ENCODE data around the gene COL15A1.
A peak's percentile ranks its signal among the peaks of the same experiment; 100 is the strongest.
"Not testable (repeated sequence)": the region's sequence is repeated elsewhere in the genome, so short reads cannot be mapped to it uniquely, and the experiment has no call there.

COL15A1 gene

DNA sequence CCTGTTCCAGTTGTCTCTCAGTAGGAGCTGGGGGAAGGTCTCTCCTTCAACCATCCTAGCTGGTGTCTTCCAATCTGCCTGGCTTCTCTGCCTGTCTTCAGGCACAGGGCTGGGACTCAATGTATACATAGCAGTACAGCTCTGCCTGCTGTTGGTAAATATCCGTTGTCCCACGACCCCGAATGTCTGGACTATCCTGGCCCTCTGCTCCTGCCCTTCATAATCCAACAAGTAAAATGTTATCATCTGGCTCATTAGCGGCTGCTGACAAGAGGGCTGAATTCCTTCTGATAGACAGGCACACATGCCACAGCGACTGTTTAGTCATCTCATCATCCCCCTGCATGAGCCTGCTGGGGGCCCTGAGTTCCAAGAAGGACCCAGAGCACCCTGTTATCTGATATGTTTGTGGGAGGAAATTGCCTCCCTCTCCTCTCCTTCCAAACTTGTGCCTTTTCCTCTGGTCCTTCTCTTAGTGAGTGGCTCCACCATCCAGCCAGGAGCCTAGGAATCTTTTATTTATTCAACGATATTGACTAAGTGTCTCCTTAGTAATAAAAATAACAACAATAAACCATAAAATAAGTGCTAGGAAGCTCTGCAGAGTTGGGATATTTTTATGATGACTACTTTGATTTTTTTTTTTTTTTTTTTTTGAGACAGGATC, 131.7 kb downstream of the COL15A1 start:
- no peak for DNase-seq (ENCODE audit: low spot score)
- FAIRE-seq: no peak

DNA sequence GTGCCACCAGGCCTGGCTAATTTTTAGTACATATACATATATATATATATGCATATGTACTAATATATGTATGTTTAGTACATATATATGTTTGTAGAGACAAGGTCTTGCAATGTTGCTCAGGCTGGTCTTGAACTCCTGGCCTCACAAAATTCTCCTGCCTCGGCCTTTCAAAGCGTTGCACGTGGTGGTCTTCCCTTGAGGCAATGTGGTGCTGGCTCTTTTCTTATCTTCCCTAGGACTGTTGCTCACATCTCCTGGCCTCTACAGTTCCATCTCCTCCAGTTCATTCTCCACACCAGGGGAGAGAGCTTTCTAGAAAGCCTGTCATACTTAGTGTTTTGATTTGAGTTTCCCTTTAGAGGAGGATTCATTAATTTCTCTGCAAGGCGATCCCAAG, 132.3 kb downstream of the COL15A1 start:
- no peak for FAIRE-seq
- no peak for DNase-seq (ENCODE audit: low spot score)

DNA sequence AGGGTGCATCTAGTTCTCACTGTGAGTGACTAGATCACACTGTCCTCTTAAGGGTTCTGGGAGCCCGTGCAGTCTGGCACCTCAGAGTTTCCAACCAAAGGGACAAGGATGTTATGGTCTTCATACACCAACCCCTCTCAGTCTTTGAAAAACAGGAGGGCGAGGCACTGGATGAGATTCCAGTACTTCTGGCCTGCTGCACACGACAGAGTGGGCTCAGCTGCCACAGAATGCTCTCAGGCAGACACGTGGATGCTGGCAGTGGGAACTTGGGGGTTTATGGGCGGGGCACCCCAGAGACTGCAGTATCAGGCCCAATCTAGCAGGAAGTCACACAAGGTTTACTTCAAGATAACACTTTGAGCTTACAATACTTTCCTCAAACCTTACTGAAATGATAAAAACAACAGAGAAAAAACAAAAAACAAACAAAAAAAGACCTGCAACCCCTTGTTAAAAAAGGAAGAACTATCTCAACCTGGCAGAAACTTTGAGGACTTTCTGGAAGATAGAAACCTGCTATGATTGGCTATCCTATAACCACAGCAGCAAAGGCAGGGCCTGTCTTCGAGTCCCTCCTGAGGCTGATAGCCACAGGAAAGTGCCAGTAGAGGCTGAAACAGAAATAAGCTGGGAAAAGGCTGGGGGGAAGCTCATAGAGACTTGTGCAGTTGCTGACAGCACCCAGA, 132.9 kb downstream of the COL15A1 start:
- no peak for DNase-seq (ENCODE audit: low spot score)
- no peak for FAIRE-seq

GRCh38 chr9:99078717-99079116, 135.0 kb downstream of the COL15A1 start:
- no peak for FAIRE-seq
- DNase-seq (ENCODE audit: low spot score): no peak

- FAIRE-seq: no peak
- no peak for DNase-seq (ENCODE audit: low spot score)
Observed at GRCh38 chr9:99079542-99079941, 135.8 kb downstream of the COL15A1 start.

GRCh38 chr9:99083051-99083450, 139.3 kb downstream of the COL15A1 start:
- no peak for FAIRE-seq
- DNase-seq (ENCODE audit: low spot score): no peak

DNA sequence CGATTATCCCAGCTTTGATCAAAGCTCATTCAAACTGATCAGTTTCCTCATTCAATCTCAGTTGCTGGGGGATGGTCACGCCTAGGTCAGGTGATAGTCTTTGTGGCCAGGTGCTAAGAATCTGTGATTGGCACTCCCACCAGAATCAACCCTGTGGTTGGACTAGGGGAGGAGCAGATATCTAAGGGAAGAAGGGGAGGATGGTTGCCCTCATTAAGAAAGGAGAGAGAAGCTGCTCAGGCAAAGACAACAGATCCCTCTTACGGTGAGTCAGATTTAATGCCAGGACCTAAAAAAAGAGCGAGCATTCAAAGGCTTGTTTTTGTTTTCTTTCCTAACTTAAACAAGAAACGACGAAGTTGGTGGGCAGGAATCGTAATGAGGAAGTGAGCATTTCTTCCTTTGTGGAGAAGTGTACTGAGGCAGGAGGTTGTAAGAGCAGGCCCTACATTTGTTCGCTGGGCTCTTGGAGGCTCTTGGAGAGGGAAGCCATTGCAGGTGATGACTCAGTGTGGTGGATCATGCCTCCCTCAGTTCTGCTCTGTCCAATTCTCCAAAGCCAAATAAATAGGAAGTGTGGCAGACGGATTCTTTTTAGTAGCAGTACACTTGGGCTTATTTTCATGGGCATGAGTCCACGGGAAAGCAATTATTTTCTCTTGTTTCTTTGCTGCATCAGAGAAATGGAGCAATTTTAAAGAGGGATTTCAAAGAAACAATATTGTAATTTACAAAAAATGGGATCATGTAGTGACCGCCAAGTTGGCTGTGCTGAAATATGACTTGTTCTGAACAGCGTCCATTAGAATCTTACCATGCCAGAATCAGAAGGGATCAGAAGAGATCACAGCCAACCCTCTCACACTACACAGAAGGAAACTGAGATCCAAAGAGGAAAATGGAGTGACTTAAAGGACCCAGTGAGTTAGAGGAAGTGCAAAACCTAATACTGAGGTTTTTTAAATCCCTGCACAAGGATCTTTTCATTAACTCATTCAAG, 142.5 kb downstream of the COL15A1 start:
- FAIRE-seq: no peak
- DNase-seq (ENCODE audit: low spot score): peak; percentile 50

DNA sequence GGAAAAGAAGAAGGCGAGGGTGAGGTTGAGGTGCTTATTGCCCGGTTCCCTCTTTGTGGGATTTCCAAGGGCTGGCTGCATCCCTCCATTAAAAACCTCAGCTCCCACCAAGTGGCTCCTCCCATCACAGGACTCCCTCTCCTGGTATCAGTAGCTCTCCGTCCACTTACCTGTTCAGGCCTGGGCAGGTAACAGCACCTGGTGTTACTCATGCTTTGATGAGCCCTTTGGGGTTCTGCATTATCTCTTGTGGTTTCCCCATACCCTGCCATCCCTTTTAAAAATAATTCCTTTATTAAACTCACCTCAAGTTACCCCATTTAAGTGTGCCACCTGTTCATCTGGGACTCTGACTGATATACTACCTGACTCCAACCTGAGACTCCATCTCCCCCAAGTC, 143.8 kb downstream of the COL15A1 start:
- no peak for FAIRE-seq
- DNase-seq (ENCODE audit: low spot score): no peak

- no peak for DNase-seq (ENCODE audit: low spot score)
- no peak for FAIRE-seq
Observed at GRCh38 chr9:99090336-99091130, 146.8 kb downstream of the COL15A1 start.

- no peak for FAIRE-seq
- no peak for DNase-seq (ENCODE audit: low spot score)
Observed at GRCh38 chr9:99092643-99093491, 149.2 kb downstream of the COL15A1 start.

GRCh38 chr9:99093492-99093791, 149.7 kb downstream of the COL15A1 start:
- FAIRE-seq (no peak), DNase-seq (ENCODE audit: low spot score) (no peak)

DNA sequence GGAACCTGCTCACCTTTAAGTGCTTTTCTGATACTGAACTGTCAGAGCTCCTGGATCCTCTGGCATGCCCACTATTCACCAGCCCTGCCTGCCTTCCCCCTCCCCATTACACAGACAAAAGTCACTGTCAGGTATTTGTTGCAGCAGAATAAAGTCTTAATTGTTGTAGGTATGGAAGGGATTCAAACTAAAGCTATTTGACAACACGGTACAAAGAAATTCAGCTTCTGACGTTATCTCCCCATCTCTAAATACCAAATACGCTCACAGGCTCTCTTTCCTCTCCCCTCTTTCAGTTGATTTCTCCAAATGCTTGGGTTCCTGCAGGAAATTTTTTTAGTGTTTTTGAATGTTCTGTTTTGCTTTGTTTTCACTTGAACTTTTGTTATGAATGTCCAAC, 151.9 kb downstream of the COL15A1 start:
- DNase-seq (ENCODE audit: low spot score): no peak
- FAIRE-seq: no peak

- DNase-seq (ENCODE audit: low spot score) (no peak), FAIRE-seq (no peak)
Observed at GRCh38 chr9:99096409-99096808, 152.7 kb downstream of the COL15A1 start.

DNA sequence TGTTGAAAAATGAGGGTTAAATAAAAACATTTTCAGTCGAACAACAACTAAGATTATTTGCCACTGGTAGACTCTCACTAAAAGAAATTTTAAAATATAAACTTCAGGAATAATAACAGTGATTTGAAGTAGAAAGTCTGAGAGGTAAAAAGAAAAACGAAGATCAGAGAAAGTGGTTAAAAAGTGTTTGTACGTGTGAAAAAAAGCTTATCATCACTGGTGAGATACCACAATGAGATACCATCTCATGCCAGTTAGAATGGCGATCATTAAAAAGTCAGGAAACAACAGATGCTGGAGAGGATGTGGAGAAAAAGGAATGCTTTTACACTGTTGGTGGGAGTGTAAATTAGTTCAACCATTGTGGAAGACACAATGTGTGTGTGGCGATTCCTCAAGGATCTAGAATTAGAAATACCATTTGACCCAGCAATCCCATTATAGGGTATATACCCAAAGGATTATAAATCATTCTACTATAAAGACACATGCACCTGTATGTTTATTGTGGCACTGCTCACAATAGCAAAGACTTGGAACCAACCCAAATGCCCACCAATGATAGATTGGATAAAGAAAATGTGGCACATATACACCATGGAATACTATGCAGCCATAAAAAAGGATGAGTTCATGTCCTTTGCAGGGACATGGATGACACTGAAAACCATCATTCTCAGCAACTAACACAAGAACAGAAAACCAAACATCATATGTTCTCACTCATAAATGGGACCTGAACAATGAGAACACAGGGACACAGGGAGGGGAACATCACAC, 156.3 kb downstream of the COL15A1 start:
- DNase-seq (ENCODE audit: low spot score); FAIRE-seq: not testable (repeated sequence)

GRCh38 chr9:99101271-99101670, 157.6 kb downstream of the COL15A1 start:
- no peak for FAIRE-seq

GRCh38 chr9:99101812-99102211, 158.1 kb downstream of the COL15A1 start:
- DNase-seq (ENCODE audit: low spot score): no peak

More at GRCh38 chr9:99101271-99101670, 157.6 kb downstream of the COL15A1 start:
- DNase-seq (ENCODE audit: low spot score): no peak

GRCh38 chr9:99103054-99103895, 159.6 kb downstream of the COL15A1 start:
- FAIRE-seq (no peak), DNase-seq (ENCODE audit: low spot score) (no peak)

More at GRCh38 chr9:99101812-99102211, 158.1 kb downstream of the COL15A1 start:
- no peak for FAIRE-seq

DNA sequence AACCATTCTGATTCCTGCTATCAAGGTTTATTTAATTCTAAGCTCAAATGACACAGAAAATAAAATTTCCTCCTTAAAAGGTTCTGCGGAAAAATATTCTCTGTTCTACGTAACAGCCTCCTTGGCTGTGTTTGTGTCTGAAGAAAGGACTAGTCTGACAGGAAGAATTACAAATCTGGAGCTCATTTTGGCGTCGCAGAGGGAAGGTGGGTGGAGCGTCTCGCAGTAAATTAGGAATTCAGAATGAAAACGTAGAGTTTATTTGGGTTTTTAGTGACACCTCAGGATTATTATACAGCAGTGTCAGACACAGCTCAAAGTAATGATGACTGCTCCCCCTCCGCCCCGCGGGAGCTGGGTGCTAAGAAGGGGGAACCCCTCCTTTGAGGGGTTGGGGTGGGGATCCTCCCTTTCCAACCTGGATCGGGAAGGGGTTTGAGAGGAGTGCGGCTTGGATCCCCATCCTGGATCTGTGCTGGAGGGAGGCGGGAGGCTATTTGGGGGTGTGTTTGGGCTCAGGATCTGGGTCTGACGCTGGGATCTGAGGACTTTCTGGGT, 160.3 kb downstream of the COL15A1 start:
- FAIRE-seq: no peak
- no peak for DNase-seq (ENCODE audit: low spot score)

Measured in urothelium cell line (cell line).